ENCODE measurements around the gene TYMS. TPM values are rescaled to one million over a fixed set of nuclear protein-coding genes. Genes with fewer than 3 reads are reported as not detected.

The TYMS gene
- total RNA-seq, 1 experiment from 2014 or later = 149 TPM

DNA sequence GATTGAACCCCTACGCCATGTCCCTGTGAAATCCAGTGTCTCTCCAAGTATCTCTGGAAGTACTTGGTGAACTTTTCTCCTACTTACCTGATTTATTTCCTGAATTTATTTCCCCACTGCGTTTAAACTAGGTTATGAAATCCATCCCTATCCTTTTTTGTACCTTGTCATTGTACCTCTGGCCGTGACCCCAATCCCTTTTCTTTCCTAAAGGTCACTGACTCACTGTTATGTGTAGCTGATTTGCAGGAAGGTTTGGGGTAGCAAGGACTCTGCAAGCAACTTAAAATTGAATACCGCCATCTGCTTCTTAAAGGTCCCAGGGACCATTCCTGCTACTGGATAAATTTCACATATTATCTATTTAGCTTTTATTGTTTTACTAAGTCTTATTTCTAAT is 59.5 kb downstream of the TYMS start:
- Histone ChIP-seq H3K27ac (no peak overlapping the region), H3F3A (ENCODE audit: insufficient read depth, low read depth) (0 out of 2 replicates have a peak, but pooled peaks cover 7% of the 10 kb centered on the region), H3K4me1 (replicated peaks; ENCODE audit: insufficient read depth) (no peaks in the 10 kb centered on the region), H3K4me2 (no peak overlapping the region), H2AFZ (no peak overlapping the region), H3K36me3 (ENCODE audit: low read depth) (no peaks in the 10 kb centered on the region), H3K79me2 (ENCODE audit: low read depth) (peaks cover 1% of the 10 kb centered on the region), H3K4me3 (no peak overlapping the region), H3K9me3 (ENCODE audit: insufficient read depth, low read depth) (no peaks in the 10 kb centered on the region), H3K27me3 (ENCODE audit: insufficient read depth, low read depth) (no peaks in the 10 kb centered on the region), H4K20me1 (ENCODE audit: insufficient read depth) (no peaks in the 10 kb centered on the region), H3K9me2 (ENCODE audit: insufficient read depth) (no peaks in the 10 kb centered on the region; the same call in 1 of the 2 replicates)
- intact Hi-C loops (cut with micrococcal nuclease; ENCODE audit: unreplicated experiment) = loop anchor here (10.0 kb wide), 2 partner anchors 92 to 118 kb away; no protein-coding TSS in a partner anchor
- no TSS peak for BruUV-seq (replicated peaks)
- CTCF ChIA-PET = interaction anchor here (0.7 kb wide), 3 partner anchors 10 to 76 kb away, joined by 3 to 5 read pairs (median 3); no protein-coding TSS in a partner anchor
- POLR2A ChIA-PET (ENCODE audit: unreplicated experiment) = no interaction called here
- DNase-seq = no peak
- no peak for TF ChIP-seq CTCF (conservative IDR thresholded peaks at IDR 0.05)
- no peak for TF ChIP-seq EZH2 (IDR thresholded peaks at IDR 0.05; ENCODE audit: low read depth)

Other genes starting within 250 kb of the TYMS start
- not detected in 2 replicates for gene COLEC12, start 157.0 kb upstream of the TYMS start, total RNA-seq (2021)
- not detected in 2 replicates for gene CETN1, start 77.3 kb upstream of the TYMS start, total RNA-seq (2021)
- not detected in 2 replicates for gene CLUL1, start 60.7 kb upstream of the TYMS start, total RNA-seq (2021)
- gene ENOSF1, start 55.0 kb downstream of the TYMS start, total RNA-seq (2021) = 48.7 and 60.6 TPM in 2 replicates
- 68.8 and 111 TPM in 2 replicates for gene YES1, start 154.6 kb downstream of the TYMS start, total RNA-seq (2021)
- gene ADCYAP1, start 247.2 kb downstream of the TYMS start, total RNA-seq (2021) = not detected in 2 replicates